Central memory CD8-positive, alpha-beta T cell (primary cell): ENCODE results near the gene MOG.

ENCODE experiments used
- ATAC-seq: fragments of 150-1000 bp; cut with Tn5 transposase; replicated peaks from 2 replicates; pipeline ENCODE4 v1.10.0; 2022; ENCODE audit warnings: mild to moderate bottlenecking, moderate FRiP score, moderate number of reproducible peaks; ENCODE audit not compliant: poor library complexity, severe bottlenecking; ENCODE audit errors: extremely low read depth
- DNase-seq, 2 donors: peaks; one replicate each; pipeline ENCODE4 v3.0.0; 2021; ENCODE audit warnings: low spot score in 2 of 2
- H3K27ac Mint-ChIP-seq: one replicate; pipeline ENCODE4 v1.8.0; 2022; ENCODE audit warnings: low read depth, mild to moderate bottlenecking, moderate library complexity, mixed read lengths
- H3K27me3 Mint-ChIP-seq: one replicate; pipeline ENCODE4 v1.8.0; 2022; ENCODE audit warnings: mixed read lengths
- H3K36me3 Mint-ChIP-seq: one replicate; pipeline ENCODE4 v1.8.0; 2022; ENCODE audit warnings: mild to moderate bottlenecking, moderate library complexity, mixed read lengths; ENCODE audit not compliant: insufficient read depth
- H3K4me1 Mint-ChIP-seq: one replicate; pipeline ENCODE4 v1.8.0; 2022; ENCODE audit warnings: mixed read lengths
- H3K4me3 Mint-ChIP-seq: one replicate; pipeline ENCODE4 v1.8.0; 2022; ENCODE audit warnings: mild to moderate bottlenecking, moderate library complexity, mixed read lengths
- H3K9me3 Mint-ChIP-seq: one replicate; pipeline ENCODE4 v1.8.0; 2022; ENCODE audit warnings: mixed read lengths

The MOG gene

DNA sequence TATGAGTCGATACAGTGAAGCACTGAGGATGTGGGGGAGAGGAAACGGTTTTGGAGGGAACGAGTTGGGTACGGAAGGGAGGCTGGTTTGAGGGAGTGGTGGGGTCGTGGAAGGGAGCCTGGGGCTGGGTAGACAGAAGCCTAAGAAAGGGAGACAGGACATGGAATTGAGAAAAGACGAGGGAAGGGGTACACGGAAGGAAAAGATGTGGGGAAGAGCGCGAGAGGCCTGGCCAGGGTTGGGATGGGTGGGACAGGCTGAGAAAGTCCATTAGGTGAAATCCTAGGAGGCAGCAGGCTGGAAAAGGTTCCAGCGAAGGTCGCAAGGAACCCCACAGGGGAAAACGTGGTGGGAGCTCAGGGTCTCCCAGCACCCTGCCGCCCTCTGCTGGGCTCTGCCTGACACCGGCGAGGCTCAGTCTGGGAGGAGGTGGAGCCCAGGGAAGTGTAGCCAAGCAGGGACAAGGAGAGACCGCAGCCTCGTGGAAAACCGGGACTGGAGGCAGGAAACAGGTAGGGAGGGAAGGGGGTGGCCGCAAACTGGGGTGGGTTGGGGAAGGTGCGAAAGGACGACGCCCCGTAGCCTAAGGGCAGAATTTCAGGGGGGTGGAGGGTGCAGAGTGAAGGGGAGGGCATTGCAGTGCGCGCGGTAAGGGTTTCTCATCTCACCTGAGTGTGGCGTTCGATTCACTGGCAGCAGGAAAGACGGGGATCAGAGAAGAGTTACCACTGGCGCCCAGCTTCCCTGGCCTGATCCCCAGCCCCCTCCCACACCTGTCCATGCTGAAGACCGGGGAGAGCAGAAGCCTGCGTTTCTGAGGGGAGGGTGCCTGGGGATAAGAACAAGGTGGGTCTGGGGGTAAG lies 28.2 kb upstream of the MOG start:
- no peak for DNase-seq
- Mint-ChIP-seq H3K9me3 (no peaks in the 10 kb centered on the region), H3K27ac (peak overlapping the region; percentile 6)

GRCh38 chr6:29629571-29629970 lies 27.3 kb upstream of the MOG start:
- Mint-ChIP-seq H3K36me3 (peaks cover 2% of the 10 kb centered on the region), H3K4me3 (peak overlapping the region; percentile 34), H3K9me3 (no peaks in the 10 kb centered on the region), H3K27me3 (peaks cover 28% of the 10 kb centered on the region), H3K4me1 (peaks cover 35% of the 10 kb centered on the region), H3K27ac (no peak overlapping the region)
- no peak for ATAC-seq
- no peak for DNase-seq

More for the DNA sequence above, 28.2 kb upstream of the MOG start:
- peaks cover 32% of the 10 kb centered on the region for H3K4me1 Mint-ChIP-seq
- H3K4me3 Mint-ChIP-seq = peak overlapping the region; percentile 77
- peaks cover 2% of the 10 kb centered on the region for H3K36me3 Mint-ChIP-seq
- peak; percentile 44 for ATAC-seq
- peaks cover 28% of the 10 kb centered on the region for H3K27me3 Mint-ChIP-seq

- H3K9me3 Mint-ChIP-seq = no peaks in the 10 kb centered on the region
- peaks cover 35% of the 10 kb centered on the region for H3K4me1 Mint-ChIP-seq
- H3K27ac Mint-ChIP-seq = no peak overlapping the region
- DNase-seq (no peak), ATAC-seq (no peak)
- peak overlapping the region; percentile 90 for H3K4me3 Mint-ChIP-seq
- peaks cover 2% of the 10 kb centered on the region for H3K36me3 Mint-ChIP-seq
- peaks cover 28% of the 10 kb centered on the region for H3K27me3 Mint-ChIP-seq
These were observed 26.6 kb upstream of the MOG start for GRCh38 chr6:29630315-29630714.

GRCh38 chr6:29631209-29631810 lies 25.6 kb upstream of the MOG start:
- H3K27ac Mint-ChIP-seq = peak overlapping the region; percentile 48
- peaks cover 28% of the 10 kb centered on the region for H3K27me3 Mint-ChIP-seq
- H3K9me3 Mint-ChIP-seq = no peaks in the 10 kb centered on the region
- peak overlapping the region; percentile 90 for H3K4me3 Mint-ChIP-seq
- ATAC-seq (no peak), DNase-seq (no peak)
- H3K36me3 Mint-ChIP-seq = peaks cover 2% of the 10 kb centered on the region
- peaks cover 35% of the 10 kb centered on the region for H3K4me1 Mint-ChIP-seq

- Mint-ChIP-seq H3K27me3 (peaks cover 28% of the 10 kb centered on the region), H3K9me3 (no peaks in the 10 kb centered on the region), H3K4me1 (peaks cover 35% of the 10 kb centered on the region), H3K4me3 (peak overlapping the region; percentile 90), H3K36me3 (no peaks in the 10 kb centered on the region), H3K27ac (peak overlapping the region; percentile 48)
- ATAC-seq = peak; percentile 41
- no peak for DNase-seq
These were observed 24.8 kb upstream of the MOG start for GRCh38 chr6:29631860-29632731.

DNA sequence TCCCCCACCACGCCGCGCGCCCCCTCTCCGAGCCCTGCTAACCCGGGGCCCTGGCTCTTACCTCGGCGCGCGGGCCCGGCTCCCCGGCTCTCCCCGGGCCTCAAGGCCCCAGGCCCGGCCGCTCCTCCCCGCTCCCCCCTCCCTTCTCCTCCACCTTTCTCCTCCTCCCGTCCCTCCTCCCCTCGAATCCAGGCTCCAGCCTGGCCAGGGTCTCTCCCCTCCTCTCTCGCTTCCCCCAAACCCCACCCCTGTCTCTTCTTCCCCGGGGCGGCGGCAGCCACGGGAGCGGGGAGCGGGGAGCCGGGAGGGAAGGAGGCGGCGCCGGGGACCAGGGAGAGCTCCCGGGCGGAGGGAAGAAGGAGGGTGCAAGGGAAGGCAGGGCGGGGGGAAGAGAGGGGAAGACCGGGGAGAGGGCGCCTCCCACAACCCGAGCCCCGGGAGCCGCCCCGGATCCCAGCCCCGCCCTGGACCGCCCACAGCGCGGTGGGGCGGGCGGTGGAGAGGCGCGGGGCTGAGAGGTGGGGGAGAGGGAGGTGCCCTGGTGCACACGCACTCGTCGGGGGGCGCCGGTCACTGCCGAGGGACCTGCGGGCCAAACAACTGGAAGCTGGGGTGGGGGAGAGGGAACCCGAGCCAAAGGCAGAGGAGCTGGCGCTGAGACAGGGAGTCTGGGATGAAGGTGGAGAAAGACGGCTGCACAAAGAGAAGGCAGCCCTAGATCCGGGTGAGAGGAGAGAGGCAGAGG lies 23.9 kb upstream of the MOG start, which contains the start of gene GABBR1:
Gene GABBR1, minus strand, starts transcription at position 395 of the 745 bp plus-strand sequence. CDS start 798 bp downstream, outside the sequence.
- DNase-seq (no peak), ATAC-seq (peak; percentile 69)
- no peaks in the 10 kb centered on the region for H3K9me3 Mint-ChIP-seq
- H3K27ac Mint-ChIP-seq = peak within 1 kb of the TSS; percentile 48
- H3K4me1 Mint-ChIP-seq = peaks cover 35% of the 10 kb centered on the region
- H3K4me3 Mint-ChIP-seq = peak within 1 kb of the TSS; percentile 90
- H3K27me3 Mint-ChIP-seq = peaks cover 33% of the 10 kb centered on the region
- H3K36me3 Mint-ChIP-seq = no peaks in the 10 kb centered on the region

DNA sequence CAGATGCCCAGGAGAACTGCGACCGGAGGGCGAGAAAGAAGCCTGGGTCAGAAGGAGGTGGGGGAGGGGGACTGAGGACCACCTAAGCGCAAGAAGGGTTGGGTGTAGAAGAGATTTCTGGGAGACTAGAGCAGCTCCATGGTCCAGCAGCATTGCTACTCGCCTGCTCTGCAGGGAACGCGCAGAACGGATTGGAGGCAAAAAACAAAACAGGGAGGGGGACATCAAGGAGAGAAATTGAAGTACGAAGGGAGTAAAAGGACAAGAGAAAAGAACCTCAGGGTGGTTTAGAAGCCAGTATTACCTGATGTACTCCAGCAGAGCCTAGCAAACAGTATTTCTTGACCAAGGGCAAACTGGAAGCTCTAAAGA lies 23.4 kb upstream of the MOG start:
- Mint-ChIP-seq H3K27me3 (peaks cover 39% of the 10 kb centered on the region), H3K4me1 (peaks cover 29% of the 10 kb centered on the region), H3K4me3 (peak overlapping the region; percentile 90), H3K9me3 (no peaks in the 10 kb centered on the region), H3K27ac (no peak overlapping the region), H3K36me3 (no peaks in the 10 kb centered on the region)
- ATAC-seq = no peak
- DNase-seq = no peak

DNA sequence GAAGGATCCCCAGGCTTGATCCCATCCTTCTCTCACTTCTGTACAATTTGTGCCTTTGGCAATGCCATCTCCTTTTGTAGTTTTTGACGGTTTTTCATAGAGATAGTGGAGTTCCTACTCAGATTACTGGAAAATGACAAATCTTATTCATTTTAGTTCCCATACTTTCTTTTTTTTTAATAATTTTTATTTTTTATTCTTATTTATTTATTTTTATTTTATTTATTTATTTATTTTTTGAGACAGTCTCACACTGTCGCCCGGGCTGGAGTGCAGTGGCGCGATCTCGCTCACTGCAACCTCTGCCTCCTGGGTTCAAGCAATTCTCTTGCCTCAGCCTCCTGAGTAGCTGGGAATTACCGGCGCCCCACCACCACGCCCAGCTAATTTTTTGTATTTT lies 19.6 kb upstream of the MOG start:
- H3K4me3 Mint-ChIP-seq = no peak overlapping the region
- DNase-seq = no peak
- peaks cover 14% of the 10 kb centered on the region for H3K27me3 Mint-ChIP-seq
- H3K27ac Mint-ChIP-seq = no peak overlapping the region
- no peaks in the 10 kb centered on the region for H3K36me3 Mint-ChIP-seq
- ATAC-seq = no peak
- H3K9me3 Mint-ChIP-seq = no peaks in the 10 kb centered on the region
- peaks cover 16% of the 10 kb centered on the region for H3K4me1 Mint-ChIP-seq

DNA sequence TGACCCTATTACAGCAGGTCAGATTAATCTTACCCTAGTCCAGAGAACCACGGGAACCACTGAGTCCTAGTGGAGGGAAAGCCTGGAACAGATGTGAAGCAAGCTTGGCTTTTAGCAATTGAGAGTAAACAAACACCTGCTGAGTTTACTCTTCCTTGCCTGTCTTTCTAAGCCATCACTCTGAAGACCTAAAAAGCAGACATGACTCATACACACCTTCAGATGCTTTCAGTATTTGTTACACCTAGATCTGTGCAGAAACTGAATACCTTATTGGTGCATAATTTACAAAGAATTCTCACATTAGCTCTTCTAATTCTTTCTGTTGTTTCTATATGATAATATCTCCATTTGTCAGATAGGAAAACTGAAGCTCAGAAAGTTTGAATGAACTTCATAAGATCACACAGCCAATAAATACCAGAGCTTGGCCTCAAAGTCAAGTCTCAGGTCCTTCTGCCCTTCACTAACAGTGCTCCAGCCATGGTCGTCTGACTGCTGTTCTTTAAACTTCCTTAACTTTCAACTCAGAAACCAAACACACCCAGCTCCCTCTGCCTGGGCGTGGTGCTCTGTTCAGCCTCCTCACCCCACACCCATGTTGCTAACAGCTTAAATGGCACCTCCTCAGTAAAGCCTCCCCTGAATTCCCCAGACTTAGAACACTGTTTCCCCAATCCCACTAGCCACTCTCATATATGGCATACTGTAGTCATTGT lies 15.3 kb upstream of the MOG start:
- ATAC-seq = peak; percentile 49
- Mint-ChIP-seq H3K36me3 (no peaks in the 10 kb centered on the region), H3K27ac (peak overlapping the region; percentile 19), H3K4me3 (no peak overlapping the region), H3K9me3 (no peaks in the 10 kb centered on the region), H3K27me3 (peaks cover 13% of the 10 kb centered on the region), H3K4me1 (peaks cover 7% of the 10 kb centered on the region)
- DNase-seq = no peak

DNA sequence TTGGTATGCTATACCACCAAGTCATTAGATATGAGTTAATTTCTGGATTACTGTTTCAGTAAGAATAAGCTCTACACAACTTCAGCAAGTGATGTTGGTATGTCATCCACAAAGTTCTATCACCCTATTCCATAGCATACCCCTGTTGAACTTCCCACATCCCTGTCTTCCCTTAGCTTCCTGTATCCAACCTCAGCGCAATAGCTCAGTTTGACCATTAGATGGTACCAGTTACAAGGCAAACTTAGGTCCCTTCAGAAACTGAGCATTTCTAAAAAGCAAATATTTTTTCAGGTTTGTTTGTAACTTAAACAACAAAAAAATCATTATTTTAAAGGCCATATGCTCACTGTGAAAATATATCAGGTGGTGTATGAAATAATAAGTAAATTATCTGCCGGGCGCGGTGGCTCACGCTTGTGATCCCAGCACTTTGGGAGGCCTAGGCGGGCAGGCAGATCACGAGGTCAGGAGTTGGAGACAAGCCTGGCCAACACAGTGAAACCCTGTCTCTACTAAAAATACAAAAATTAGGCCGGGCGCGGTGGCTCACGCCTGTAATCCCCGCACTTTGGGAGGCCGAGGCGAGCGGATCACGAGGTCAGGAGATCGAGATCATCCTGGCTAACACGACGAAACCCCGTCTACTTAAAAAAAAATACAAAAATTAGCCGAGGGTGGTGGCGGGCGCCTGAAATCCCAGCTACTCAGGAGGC lies 8.8 kb upstream of the MOG start:
- no peak overlapping the region for H3K4me3 Mint-ChIP-seq
- ATAC-seq (no peak), DNase-seq (no peak)
- H3K27ac Mint-ChIP-seq = no peak overlapping the region
- no peaks in the 10 kb centered on the region for H3K27me3 Mint-ChIP-seq
- no peaks in the 10 kb centered on the region for H3K9me3 Mint-ChIP-seq
- H3K4me1 Mint-ChIP-seq = peaks cover 11% of the 10 kb centered on the region
- H3K36me3 Mint-ChIP-seq = peaks cover 6% of the 10 kb centered on the region
